H9 (cell line): ENCODE results near the gene LYST. TPM values are rescaled to one million over a fixed set of nuclear protein-coding genes. Genes with fewer than 3 reads are reported as not detected.

Source experiments
- DNase-seq: peaks from one replicate; pipeline ENCODE4 v3.0.0-alpha.2; 2017
- H2AFZ ChIP-seq: one replicate; pipeline ENCODE4 v1.6.1; 2013; ENCODE audit warnings: mild to moderate bottlenecking, low read length, control low read depth, moderate library complexity
- H2AK5ac ChIP-seq: 2 replicates; pipeline ENCODE4 v1.6.1; 2013; ENCODE audit warnings: low read length, control low read depth, mixed read lengths; ENCODE audit not compliant: insufficient read length
- H2BK120ac ChIP-seq: one replicate; pipeline ENCODE4 v1.6.1; 2013; ENCODE audit warnings: low read depth, mild to moderate bottlenecking, low read length, control low read depth, inconsistent platforms; ENCODE audit not compliant: poor library complexity, severe bottlenecking
- H2BK12ac ChIP-seq: 2 replicates; pipeline ENCODE4 v1.6.1; 2013; ENCODE audit warnings: low read length, control low read depth, mixed read lengths, low read depth; ENCODE audit not compliant: insufficient read length
- H2BK15ac ChIP-seq: 2 replicates; pipeline ENCODE4 v1.6.1; 2013; ENCODE audit warnings: low read depth, low read length, control low read depth
- H2BK20ac ChIP-seq: one replicate; pipeline ENCODE4 v1.6.1; 2013; ENCODE audit warnings: low read depth, mild to moderate bottlenecking, low read length, control low read depth, inconsistent platforms; ENCODE audit not compliant: poor library complexity, severe bottlenecking
- H2BK5ac ChIP-seq: 2 replicates; pipeline ENCODE4 v1.6.1; 2013; ENCODE audit warnings: low read length, control low read depth, mixed read lengths; ENCODE audit not compliant: insufficient read length
- H3K14ac ChIP-seq: 2 replicates; pipeline ENCODE4 v1.6.1; 2013; ENCODE audit warnings: low read length, control low read depth; ENCODE audit not compliant: insufficient read depth
- H3K18ac ChIP-seq: 2 replicates; pipeline ENCODE4 v1.6.1; 2013; ENCODE audit warnings: low read depth, mild to moderate bottlenecking, mixed read lengths, low read length, control low read depth; ENCODE audit not compliant: insufficient read length
- H3K23ac ChIP-seq: 2 replicates; pipeline ENCODE4 v1.6.1; 2013; ENCODE audit warnings: low read length, control low read depth, mixed read lengths, low read depth; ENCODE audit not compliant: insufficient read length
- H3K23me2 ChIP-seq: 2 replicates; pipeline ENCODE4 v1.6.1; 2013; ENCODE audit warnings: low read depth, mild to moderate bottlenecking, mixed read lengths, low read length, control low read depth; ENCODE audit not compliant: insufficient read length, poor library complexity, severe bottlenecking
- H3K27ac ChIP-seq: 2 replicates; pipeline ENCODE4 v1.5.1; 2013; ENCODE audit warnings: low read length, control low read depth, mixed read lengths, low read depth; ENCODE audit not compliant: insufficient read length
- H3K27me3 ChIP-seq: 2 replicates; pipeline ENCODE4 v1.6.1; 2013; ENCODE audit warnings: low read length, control low read depth, inconsistent platforms; ENCODE audit not compliant: insufficient read depth
- H3K4ac ChIP-seq: 2 replicates; pipeline ENCODE4 v1.6.1; 2013; ENCODE audit warnings: low read depth, mild to moderate bottlenecking, control low read depth, inconsistent platforms, low read length, moderate library complexity
- H3K4me1 ChIP-seq: 2 replicates; pipeline ENCODE4 v1.6.1; 2013; ENCODE audit warnings: low read length, control low read depth, inconsistent platforms; ENCODE audit not compliant: insufficient read depth
- H3K4me2 ChIP-seq: 2 replicates; pipeline ENCODE4 v1.6.1; 2013; ENCODE audit warnings: low read length, control low read depth, mixed read lengths; ENCODE audit not compliant: insufficient read length, insufficient read depth
- H3K56ac ChIP-seq: 2 replicates; pipeline ENCODE4 v1.6.1; 2013; ENCODE audit warnings: low read depth, mild to moderate bottlenecking, mixed read lengths, low read length, control low read depth; ENCODE audit not compliant: insufficient read length
- H3K79me1 ChIP-seq: 2 replicates; pipeline ENCODE4 v1.6.1; 2013; ENCODE audit warnings: low read depth, mild to moderate bottlenecking, moderate library complexity, low read length, control low read depth, inconsistent platforms; ENCODE audit not compliant: insufficient read depth, poor library complexity, severe bottlenecking
- H3K79me2 ChIP-seq: 2 replicates; pipeline ENCODE4 v1.6.1; 2013; ENCODE audit warnings: low read length, control low read depth, inconsistent platforms; ENCODE audit not compliant: insufficient read depth
- H3K9ac ChIP-seq: 2 replicates; pipeline ENCODE4 v1.6.1; 2013; ENCODE audit warnings: low read length, control low read depth, mixed read lengths; ENCODE audit not compliant: insufficient read length; ENCODE audit errors: extremely low read depth
- H3K9me3 ChIP-seq: one replicate; pipeline ENCODE4 v1.6.1; 2013; ENCODE audit warnings: low read depth, low read length, inconsistent platforms; ENCODE audit not compliant: control insufficient read depth
- H3T11ph ChIP-seq: one replicate; pipeline ENCODE4 v1.6.1; 2013; ENCODE audit warnings: mild to moderate bottlenecking, low read length, control low read depth, inconsistent platforms
- H4K20me1 ChIP-seq: one replicate; pipeline ENCODE4 v1.6.1; 2013; ENCODE audit not compliant: control insufficient read depth, insufficient read length, insufficient read depth
- H4K5ac ChIP-seq: 2 replicates; pipeline ENCODE4 v1.6.1; 2013; ENCODE audit warnings: low read depth, mild to moderate bottlenecking, mixed read lengths, low read length, control low read depth; ENCODE audit not compliant: insufficient read length
- H4K8ac ChIP-seq: replicated peaks from 2 replicates; pipeline ENCODE4 v1.6.1; 2013; ENCODE audit warnings: low read length, control low read depth, mixed read lengths, low read depth; ENCODE audit not compliant: insufficient read length
- H4K91ac ChIP-seq: 2 replicates; pipeline ENCODE4 v1.6.1; 2013; ENCODE audit warnings: low read depth, mild to moderate bottlenecking, moderate library complexity, mixed read lengths, low read length, control low read depth; ENCODE audit not compliant: insufficient read length
- H3K27ac Mint-ChIP-seq, 3 experiments: 2 replicates in 2 of 3; 3 replicates in 1 of 3; pipeline ENCODE4 v1.8.0; 2020 to 2021; ENCODE audit warnings: mixed read lengths in 3 of 3, mild to moderate bottlenecking in 1 of 3, moderate library complexity in 1 of 3
- H3K27me3 Mint-ChIP-seq: 2 replicates; pipeline ENCODE4 v1.8.0; 2021; ENCODE audit warnings: low read depth, mild to moderate bottlenecking, moderate library complexity, mixed read lengths
- H3K36me3 Mint-ChIP-seq, 3 experiments: 2 replicates in 2 of 3; 3 replicates in 1 of 3; pipeline ENCODE4 v1.8.0; 2020 to 2021; ENCODE audit warnings: low read depth in 3 of 3, mixed read lengths in 3 of 3; ENCODE audit not compliant: insufficient read depth in 1 of 3
- H3K4me1 Mint-ChIP-seq, 2 experiments: 2 replicates each; pipeline ENCODE4 v1.8.0; 2020; ENCODE audit warnings: mixed read lengths in 2 of 2
- H3K4me3 Mint-ChIP-seq, 2 experiments: 2 replicates in 1 of 2; 3 replicates in 1 of 2; pipeline ENCODE4 v1.8.0; 2020 to 2021; ENCODE audit warnings: mild to moderate bottlenecking in 2 of 2, mixed read lengths in 2 of 2, moderate library complexity in 1 of 2
- H3K9me3 Mint-ChIP-seq, 2 experiments: 2 replicates in 1 of 2; 3 replicates in 1 of 2; pipeline ENCODE4 v1.8.0; 2020; ENCODE audit warnings: mild to moderate bottlenecking in 2 of 2, mixed read lengths in 2 of 2, moderate library complexity in 1 of 2
- CTCF ChIP-seq: fragments of 200-600 bp; sonication (generic); conservative IDR thresholded peaks from 3 replicates; pipeline ENCODE4 v1.8.0; 2021; ENCODE audit warnings: antibody characterized with exemption, mild to moderate bottlenecking
- WGBS: extraction: QIAGEN DNeasy Blood & Tissue Kit; methylation state at CpG from one replicate; pipeline ENCODE4 v1.1.7; 2013; ENCODE audit warnings: missing lambda C conversion rate, low lambda C conversion rate, mixed read lengths; ENCODE audit not compliant: insufficient read length; ENCODE audit errors: extremely low coverage; 5-methylcytosine and 5-hydroxymethylcytosine counted together
- total RNA-seq: library from RNA; stranded (reverse); gene quantifications from 2 replicates; pipeline ENCODE4 v1.2.1, GENCODE V29; 2021

The LYST gene
- total RNA-seq, 1 experiment from 2014 or later: 0.13 TPM

GRCh38 chr1:235898126-235898525 lies 31.4 kb upstream of the LYST start:
- no peak overlapping the region for H2BK5ac ChIP-seq
- no peak overlapping the region for H3K14ac ChIP-seq
- no peak for DNase-seq
- H3K9me3 ChIP-seq: no peaks in the 10 kb centered on the region
- no peaks in the 10 kb centered on the region for H3K27me3 ChIP-seq
- TF ChIP-seq CTCF: no peak
- H3K27me3 Mint-ChIP-seq: no peaks in the 10 kb centered on the region
- no peaks in the 10 kb centered on the region for H3K36me3 Mint-ChIP-seq
- H2AK5ac ChIP-seq: no peak overlapping the region
- H4K8ac ChIP-seq: no peak overlapping the region
- H3K4me2 ChIP-seq: no peak overlapping the region
- no peaks in the 10 kb centered on the region for H3K23me2 ChIP-seq
- no peaks in the 10 kb centered on the region for H3K79me2 ChIP-seq
- no peak overlapping the region for H4K5ac ChIP-seq
- H3K79me1 ChIP-seq: no peaks in the 10 kb centered on the region
- H2AFZ ChIP-seq: no peak overlapping the region
- peaks cover 3% of the 10 kb centered on the region; the same call in 1 of the 2 replicates for H3K4me1 ChIP-seq
- no peak overlapping the region for H3K4me3 Mint-ChIP-seq
- WGBS: no CpG with 5 or more reads among the region's 3 CpGs
- H3K9ac ChIP-seq: no peak overlapping the region
- H4K91ac ChIP-seq: no peak overlapping the region
- no peaks in the 10 kb centered on the region for H3K9me3 Mint-ChIP-seq
- peaks cover 14 to 20% of the 10 kb centered on the region in 2 experiments for H3K4me1 Mint-ChIP-seq
- H3K4ac ChIP-seq: no peak overlapping the region
- no peak overlapping the region for H2BK12ac ChIP-seq
- no peak overlapping the region for H3K23ac ChIP-seq
- H2BK20ac ChIP-seq: no peak overlapping the region
- H2BK15ac ChIP-seq: no peak overlapping the region
- H2BK120ac ChIP-seq: no peak overlapping the region
- H3K18ac ChIP-seq: no peak overlapping the region
- no peak overlapping the region for H3K27ac ChIP-seq
- H4K20me1 ChIP-seq: no peaks in the 10 kb centered on the region
- peak overlapping the region in 2 of 3 experiments; percentile 17 to 34; a peak in 2 of 7 replicates for H3K27ac Mint-ChIP-seq
- H3K56ac ChIP-seq: no peak overlapping the region
- no peak overlapping the region for H3T11ph ChIP-seq
